HPDE6-E6E7 (cell line): ENCODE measurements around the gene PIEZO2.

Experiments
- DNase-seq: peaks from one replicate; pipeline ENCODE4 v3.0.0; 2011; ENCODE audit warnings: missing footprints; ENCODE audit errors: extremely low spot score

Gene PIEZO2

GRCh38 chr18:10743766-10744165, 405.6 kb downstream of the PIEZO2 start:
- DNase-seq, result no peak

GRCh38 chr18:10739152-10739551, 410.2 kb downstream of the PIEZO2 start:
- no peak for DNase-seq

DNA sequence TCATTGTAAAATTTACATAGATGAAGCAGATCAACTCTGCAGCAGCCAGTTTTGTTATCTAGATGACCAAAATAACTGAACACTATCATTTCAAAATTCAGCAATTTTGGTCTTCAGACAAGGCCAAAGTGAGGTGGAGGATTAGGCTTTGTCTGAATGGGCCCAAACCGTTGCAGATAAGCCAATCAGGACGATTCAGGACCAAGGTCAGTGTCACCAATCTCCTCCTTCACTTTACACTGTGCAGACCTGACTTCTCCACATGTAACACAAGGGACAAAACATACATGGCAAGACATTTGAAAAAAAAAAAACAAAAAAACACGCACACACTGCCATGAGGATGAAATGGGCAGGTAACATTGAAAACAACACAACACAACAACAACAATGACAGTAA, 412.4 kb downstream of the PIEZO2 start:
- no peak for DNase-seq

DNA sequence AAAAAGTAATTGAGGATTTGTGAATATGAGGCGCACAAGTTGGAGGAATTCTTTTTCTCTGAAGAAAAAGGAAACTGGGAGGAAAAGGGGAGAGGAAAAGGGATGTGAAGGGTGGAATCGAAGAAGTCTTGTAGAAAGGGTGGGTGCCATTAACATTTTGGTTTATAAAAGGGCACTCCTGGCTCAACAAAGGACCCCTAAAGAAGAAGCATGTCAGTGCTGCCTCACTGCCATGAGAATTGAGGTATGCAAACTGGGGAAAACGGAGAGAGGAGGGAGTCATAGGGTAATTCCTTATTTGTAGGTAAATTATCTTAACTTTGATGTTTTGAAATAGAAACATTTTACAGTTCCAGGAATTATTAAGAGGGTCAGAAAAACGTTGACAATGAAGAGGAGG, 416.4 kb downstream of the PIEZO2 start:
- DNase-seq, result no peak

- no peak for DNase-seq
Observed at GRCh38 chr18:10727477-10727876, 421.9 kb downstream of the PIEZO2 start.

GRCh38 chr18:10726198-10727068, 422.9 kb downstream of the PIEZO2 start:
- DNase-seq, result no peak

GRCh38 chr18:10724666-10725065, 424.7 kb downstream of the PIEZO2 start:
- DNase-seq, result no peak

DNA sequence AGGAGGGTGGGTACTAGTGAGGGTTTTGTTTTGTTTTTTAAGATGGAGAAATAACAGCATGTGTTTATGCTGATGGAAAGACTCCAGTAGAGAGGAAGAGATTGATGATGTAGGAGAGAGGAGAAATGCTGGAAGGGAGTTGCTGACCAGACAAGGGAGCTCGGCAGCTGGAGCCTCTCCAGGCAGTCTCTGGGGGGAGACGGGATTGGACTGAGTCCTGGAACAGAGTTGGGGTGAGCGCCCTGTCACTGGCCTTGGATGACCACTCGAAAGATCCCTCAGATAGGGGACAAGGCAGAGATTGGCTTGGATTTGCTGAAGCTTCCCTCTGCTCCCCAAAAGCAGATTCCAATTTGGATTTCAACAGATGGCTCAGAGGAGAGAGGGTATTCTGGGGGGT, 425.9 kb downstream of the PIEZO2 start:
- no peak for DNase-seq

DNA sequence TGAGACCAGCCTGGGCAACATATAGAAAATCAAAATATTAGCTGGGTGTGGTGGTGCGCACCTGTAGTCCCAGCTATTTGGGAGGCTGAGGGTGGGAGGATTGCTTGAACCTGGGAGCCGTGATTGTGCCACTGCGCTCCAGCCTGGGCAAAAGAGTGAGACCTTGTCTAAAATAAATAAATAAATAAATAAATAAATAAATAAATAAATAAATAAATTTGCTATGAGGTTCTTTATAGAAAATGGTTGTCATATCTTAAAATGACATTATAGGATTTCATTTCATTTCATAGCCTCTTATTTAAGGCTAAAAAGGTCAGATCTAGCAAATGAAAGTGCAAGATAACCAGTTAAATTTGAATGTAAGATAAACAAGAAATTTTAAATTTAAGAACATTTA, 430.6 kb downstream of the PIEZO2 start:
- DNase-seq, result no peak

- peak; percentile 37 for DNase-seq
Observed at GRCh38 chr18:10715791-10716190, 433.6 kb downstream of the PIEZO2 start.

DNA sequence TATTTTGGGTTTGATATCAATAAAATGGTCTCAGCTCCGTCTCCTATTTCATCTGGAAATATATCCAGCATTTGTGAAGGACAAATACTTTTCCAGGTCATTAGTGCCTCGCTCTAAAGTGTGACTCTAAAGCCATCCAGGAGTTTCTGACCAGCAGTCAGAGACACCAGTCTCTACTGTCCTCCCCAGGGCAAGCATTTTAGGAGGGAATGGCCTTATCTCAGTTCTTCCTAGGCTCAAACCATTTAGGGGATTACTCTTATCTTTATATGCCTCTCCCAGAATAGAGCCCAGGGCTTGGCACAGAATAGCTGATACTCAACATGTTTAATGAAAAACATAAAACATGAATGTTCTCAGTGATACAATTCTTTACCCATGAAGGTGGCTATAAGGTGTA, 436.0 kb downstream of the PIEZO2 start:
- DNase-seq, result no peak

DNA sequence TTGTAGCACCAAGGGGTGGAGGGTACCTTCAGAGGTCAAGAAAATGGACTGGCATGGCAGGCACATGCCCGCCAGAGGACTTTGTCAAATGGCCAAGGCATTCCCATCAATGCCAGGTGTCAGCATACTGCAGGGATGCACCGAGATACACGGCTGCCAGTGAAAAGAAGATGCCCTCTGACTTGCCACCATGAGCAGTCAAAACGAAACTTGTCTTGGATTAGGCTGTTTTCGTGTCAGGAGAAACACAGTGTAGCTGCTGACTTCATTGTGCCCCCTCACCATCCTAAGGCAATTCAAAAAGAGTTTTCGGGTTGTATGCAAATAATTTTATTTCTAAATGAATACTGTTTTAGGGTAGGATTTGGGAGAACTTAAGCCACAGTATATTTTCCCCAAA, 442.1 kb downstream of the PIEZO2 start:
- DNase-seq, result no peak

GRCh38 chr18:10705786-10706185, 443.6 kb downstream of the PIEZO2 start:
- no peak for DNase-seq

DNA sequence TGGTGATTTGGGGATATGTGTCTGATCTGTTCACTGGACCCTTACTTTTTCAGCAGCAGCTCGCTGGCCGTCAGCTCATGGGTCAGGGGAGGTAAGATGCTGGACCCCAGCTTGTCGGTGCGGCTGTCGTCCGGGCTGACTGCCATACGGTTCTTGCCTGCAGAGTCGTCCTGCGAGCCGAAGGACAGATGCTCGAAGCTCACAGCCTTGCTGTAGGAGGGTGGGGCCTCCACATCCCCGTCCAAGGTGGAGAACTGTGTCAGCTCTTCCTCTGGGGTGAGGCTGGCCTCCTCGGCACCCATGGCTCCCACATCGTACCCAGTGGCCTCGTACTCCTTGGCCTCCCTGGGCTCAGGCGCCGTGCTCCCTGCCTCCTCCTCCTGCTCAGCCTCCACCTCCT, 444.1 kb downstream of the PIEZO2 start:
- DNase-seq, result no peak

GRCh38 chr18:10702206-10702605, 447.2 kb downstream of the PIEZO2 start:
- no peak for DNase-seq

DNA sequence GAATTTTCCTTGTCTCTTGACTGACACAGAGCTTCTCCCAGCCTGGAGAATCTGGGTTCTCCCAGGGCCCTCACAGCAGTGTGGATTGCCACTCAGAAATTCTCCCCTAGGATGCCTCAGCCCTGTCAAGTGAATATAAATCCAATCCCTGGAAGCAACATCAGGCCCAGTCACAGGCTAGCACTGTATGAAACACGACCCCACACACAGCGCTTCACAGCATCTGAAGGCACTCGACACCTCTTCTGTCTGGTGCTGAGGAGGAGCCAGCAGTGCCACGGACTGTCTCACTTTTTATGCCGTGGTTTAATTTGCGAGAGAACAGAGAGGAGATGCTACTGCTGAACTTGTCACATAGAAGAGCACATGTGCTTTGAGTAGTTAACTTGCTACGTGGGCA, 459.0 kb downstream of the PIEZO2 start:
- DNase-seq, result no peak

DNA sequence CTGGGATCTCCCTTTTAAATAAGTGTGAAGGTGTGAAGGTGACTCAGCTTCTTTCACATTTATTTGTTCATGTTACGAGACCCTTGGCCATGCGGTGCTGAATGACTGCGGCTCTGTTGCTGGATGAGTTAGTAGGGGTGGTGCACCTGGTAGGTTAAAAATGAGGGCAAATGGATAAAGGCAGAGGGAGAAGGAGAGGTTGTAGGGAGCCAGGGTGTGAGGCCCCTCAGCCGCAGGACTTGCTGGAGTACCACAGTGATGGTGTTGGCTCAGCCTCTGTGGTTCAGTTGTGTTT, 459.4 kb downstream of the PIEZO2 start:
- DNase-seq, result no peak

DNA sequence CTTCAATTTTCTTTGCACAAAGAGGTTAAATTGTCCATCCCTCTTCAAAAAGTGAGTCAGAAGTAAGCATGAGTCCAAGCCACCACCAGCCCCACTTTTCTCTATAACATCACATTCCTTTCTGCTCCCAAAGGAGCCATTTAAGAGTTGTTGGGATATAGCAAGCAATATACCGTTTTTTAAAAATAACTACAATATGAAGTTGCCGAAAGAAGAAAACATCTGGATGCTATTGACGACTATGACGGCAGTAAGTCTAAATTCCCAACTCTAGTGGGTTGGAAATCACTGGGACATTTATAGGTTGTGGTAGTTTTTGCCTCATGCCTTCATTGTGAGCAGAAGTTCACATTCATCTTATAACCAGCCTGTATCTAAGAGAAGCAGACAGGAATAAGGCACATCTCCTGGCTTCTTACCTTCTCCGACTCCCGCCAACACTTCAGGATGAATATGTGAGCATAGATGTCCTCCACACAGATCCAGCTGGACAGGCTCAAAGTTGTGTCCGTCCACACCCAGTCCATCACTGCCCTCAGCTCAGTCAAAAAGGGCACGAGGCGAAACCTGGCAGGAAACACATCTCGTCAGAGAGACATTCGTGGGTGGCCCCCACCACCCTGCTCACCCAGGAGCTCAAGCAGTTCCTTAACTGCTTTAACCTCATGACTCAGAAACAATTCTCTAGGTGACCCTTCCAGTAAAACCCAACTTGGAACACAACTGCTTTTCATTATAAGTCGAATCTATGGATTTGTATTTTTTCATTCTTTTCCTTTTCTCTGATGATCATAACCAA, 459.9 kb downstream of the PIEZO2 start:
- DNase-seq, result no peak

DNA sequence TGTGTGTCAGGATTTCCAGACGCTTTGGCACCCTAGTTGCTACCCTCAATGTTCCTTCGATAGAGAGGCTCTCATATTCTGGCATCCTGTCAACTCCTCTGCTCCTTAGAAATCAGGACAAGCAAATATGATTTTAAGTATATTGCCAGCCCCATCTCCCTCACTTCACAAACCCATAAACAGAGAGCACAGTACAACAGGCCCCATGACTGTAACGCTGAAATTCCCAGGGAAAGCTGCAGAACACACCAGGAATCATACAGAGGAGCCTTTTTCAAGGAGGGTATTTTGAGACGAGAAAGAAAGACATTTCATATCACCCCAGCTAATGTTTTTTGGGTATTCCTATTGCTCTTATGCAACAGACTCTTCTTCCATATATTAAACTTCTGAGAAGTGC, 460.6 kb downstream of the PIEZO2 start:
- DNase-seq, result no peak

- no peak for DNase-seq
Observed at GRCh38 chr18:10687161-10687925, 462.0 kb downstream of the PIEZO2 start.

- DNase-seq, result no peak
Observed at GRCh38 chr18:10686308-10686707, 463.1 kb downstream of the PIEZO2 start.

DNA sequence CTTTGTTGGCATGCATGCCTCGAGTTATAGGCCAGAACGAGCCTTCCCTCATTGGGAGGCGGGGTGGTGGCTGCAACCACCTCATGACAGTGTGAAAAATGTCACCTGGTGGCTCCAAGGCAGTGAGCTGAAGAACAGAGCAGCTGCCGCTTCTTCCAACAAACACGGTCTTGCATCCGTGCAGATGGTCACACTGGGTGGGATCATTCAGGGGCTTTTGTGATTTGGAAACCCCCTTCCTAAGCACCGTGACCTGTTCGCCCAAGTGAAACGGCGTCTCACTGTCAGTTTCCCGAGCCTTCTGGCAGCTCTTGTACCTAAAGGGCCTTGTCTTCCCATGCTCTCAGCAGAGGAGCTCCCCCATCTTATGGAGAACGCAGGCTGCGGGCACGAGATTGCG, 463.9 kb downstream of the PIEZO2 start:
- no peak for DNase-seq

DNA sequence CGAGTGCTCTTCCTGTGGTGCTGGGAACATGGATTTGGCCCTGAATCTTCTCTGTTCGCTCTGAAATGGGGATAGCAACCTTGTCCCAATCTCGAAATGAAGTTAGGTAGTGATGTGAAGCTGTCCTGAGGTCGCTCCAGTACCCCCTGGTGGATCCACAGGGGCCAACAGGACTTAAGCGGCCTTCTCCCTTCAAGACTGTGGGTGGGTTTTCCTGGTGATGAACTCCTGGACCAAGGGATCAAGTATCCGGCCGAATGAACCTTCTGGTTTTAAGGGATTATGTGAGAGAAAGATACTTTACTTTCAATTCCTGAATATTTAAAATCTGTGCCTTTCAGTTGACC, 467.0 kb downstream of the PIEZO2 start:
- no peak for DNase-seq
